HG03064 (cell line): ENCODE results near the gene YTHDC2.
A peak's percentile ranks its signal among the peaks of the same experiment; 100 is the strongest.

Source experiments
- ATAC-seq: cut with Tn5 transposase; IDR thresholded peaks from one replicate; pipeline ENCODE4 v1.9.1; 2021; ENCODE audit warnings: low read depth; ENCODE audit not compliant: unreplicated experiment

YTHDC2 gene

GRCh38 chr5:113518884-113519283 is 5.4 kb downstream of the YTHDC2 start:
- ATAC-seq = no peak

DNA sequence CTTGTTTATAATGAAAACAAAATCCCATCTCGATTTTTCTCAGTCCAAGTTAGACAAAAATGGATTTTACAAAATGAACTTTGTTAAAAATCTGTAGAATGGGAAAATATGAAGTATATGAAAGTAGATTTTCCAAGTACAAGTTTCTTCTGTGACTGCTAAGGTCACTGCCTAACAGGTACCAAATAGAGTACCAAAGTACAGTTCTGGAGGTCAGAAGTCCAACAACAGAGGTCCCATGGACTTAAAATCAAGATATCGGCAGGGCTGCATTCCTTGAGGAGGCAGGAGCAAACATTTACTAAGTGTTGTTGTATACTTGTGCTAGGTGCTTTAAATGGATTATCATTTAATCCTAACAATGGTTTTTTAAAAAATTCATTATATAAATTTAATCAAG is 5.9 kb downstream of the YTHDC2 start:
- ATAC-seq = no peak

DNA sequence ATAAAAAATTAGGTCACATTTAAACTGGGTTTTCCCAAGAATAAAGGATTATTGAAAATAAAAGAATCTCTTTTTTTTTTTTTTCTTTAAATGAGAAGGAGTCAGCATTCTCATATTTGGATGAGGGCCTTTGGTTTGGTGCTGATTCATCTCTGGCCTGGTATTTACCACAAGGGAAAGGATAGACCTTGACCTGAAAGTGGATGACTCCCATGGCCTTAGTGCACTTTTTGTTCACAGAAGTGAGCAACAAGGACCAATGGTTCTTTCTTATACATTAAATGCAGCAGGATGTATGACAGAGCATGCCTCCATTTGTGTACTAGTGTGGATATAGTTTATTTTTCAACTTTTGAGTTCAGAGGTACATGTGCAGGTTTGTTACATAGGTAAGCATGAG is 6.9 kb downstream of the YTHDC2 start:
- no peak for ATAC-seq

- no peak for ATAC-seq
These were observed 7.4 kb downstream of the YTHDC2 start for GRCh38 chr5:113520899-113521298.

- ATAC-seq = no peak
These were observed 9.7 kb downstream of the YTHDC2 start for GRCh38 chr5:113523168-113523567.

DNA sequence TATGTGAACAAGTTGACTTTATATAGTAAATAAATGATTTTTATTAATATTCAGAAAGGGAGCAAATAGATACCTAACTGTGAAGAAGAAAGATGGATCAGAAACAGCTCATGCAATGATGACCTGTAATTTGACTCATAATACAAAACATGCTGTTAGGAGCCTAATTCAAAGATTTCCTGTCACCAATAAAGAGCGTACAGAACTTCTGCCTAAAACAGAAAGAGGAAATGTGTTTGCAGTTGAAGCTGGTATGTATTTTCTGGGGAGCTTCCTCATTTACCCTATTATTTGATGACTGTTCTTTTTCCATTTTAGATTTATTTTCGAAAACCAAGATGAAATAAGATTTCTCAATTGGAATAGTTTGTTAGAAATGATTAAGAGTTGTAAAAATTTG is 11.4 kb downstream of the YTHDC2 start:
- peak; percentile 68 for ATAC-seq

DNA sequence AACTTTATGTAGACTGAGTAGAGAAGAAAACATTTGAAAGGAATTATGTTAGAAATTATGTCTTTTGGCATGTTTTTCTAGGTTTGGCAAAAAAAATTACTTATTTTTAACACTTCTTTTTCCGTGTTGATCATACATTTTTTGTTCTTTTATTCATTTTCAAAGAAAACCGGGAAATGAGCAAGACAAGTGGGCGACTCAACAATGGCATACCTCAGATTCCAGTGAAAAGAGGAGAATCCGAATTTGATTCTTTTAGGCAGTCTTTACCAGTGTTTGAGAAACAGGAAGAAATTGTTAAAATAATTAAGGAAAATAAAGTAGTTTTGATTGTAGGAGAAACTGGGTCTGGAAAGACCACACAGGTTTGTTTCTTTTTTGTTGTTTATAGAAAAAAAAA is 12.9 kb downstream of the YTHDC2 start:
- ATAC-seq = no peak

GRCh38 chr5:113527746-113528145 is 14.3 kb downstream of the YTHDC2 start:
- ATAC-seq = no peak

GRCh38 chr5:113531481-113532159 is 18.1 kb downstream of the YTHDC2 start:
- ATAC-seq = no peak

DNA sequence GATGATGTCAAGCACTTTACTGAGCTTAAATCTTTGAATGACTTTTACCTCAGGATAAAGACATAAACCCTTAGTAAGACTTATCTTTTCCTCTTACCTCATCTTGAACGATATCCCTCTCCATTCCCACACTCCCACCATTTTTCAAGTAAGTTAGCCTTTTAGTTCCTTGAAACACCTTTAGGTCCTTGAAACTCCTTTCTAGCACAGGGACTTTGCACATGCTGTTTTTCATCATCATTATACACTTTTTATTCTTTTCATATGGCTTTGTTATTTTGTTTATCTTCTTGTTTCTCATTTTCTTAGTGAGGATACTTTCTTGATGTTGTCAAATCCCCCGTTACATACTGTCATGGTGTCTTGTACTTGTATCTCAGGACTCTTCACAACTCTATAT is 24.8 kb downstream of the YTHDC2 start:
- ATAC-seq = no peak

- no peak for ATAC-seq
These were observed 33.2 kb downstream of the YTHDC2 start for GRCh38 chr5:113546703-113547183.

DNA sequence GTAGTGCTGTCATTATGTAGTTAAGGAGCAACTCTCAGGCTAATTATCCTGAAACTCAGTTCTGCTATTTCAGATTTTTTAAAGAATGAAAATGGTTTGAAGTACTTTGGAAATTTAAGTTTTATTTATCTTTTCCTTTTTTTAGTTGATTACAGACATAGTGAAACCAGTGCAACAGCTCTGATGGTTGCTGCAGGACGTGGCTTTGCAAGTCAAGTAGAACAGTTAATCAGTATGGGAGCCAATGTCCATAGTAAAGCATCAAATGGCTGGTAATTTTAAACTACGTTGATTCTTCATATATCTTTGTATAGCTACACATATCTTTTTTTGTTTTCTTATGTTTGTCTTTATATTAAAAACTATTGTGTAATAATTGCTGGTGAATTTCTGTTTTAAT is 34.9 kb downstream of the YTHDC2 start:
- no peak for ATAC-seq

- no peak for ATAC-seq
These were observed 38.6 kb downstream of the YTHDC2 start for GRCh38 chr5:113552137-113552536.

- ATAC-seq = no peak
These were observed 39.1 kb downstream of the YTHDC2 start for GRCh38 chr5:113552620-113553019.

- no peak for ATAC-seq
These were observed 49.4 kb downstream of the YTHDC2 start for GRCh38 chr5:113562828-113563400.

GRCh38 chr5:113569396-113569795 is 55.9 kb downstream of the YTHDC2 start:
- no peak for ATAC-seq

GRCh38 chr5:113572716-113573115 is 59.2 kb downstream of the YTHDC2 start:
- no peak for ATAC-seq

- ATAC-seq = no peak
These were observed 60.9 kb downstream of the YTHDC2 start for GRCh38 chr5:113574417-113574816.

DNA sequence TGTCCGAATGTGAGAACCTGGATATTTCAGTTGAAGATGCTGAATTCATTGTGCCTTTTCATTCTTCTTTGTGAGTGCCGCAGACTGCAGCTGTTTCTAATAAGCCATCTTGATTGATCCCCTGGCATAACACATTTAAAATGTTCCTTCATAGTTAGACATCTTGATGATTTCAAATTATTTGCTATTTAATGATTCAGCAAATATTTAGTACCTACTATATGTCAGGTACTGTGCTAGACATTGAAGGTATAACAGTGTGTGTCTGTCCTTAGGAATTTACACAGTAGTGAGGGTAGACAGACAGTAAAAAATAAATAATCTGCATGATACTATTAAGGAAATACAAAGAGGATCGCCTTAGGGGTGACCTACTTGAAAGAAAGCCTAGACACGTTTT is 61.6 kb downstream of the YTHDC2 start:
- ATAC-seq = no peak

- ATAC-seq = no peak
These were observed 64.6 kb downstream of the YTHDC2 start for GRCh38 chr5:113578091-113578490.

- ATAC-seq = no peak
These were observed 67.9 kb downstream of the YTHDC2 start for GRCh38 chr5:113581388-113581787.

DNA sequence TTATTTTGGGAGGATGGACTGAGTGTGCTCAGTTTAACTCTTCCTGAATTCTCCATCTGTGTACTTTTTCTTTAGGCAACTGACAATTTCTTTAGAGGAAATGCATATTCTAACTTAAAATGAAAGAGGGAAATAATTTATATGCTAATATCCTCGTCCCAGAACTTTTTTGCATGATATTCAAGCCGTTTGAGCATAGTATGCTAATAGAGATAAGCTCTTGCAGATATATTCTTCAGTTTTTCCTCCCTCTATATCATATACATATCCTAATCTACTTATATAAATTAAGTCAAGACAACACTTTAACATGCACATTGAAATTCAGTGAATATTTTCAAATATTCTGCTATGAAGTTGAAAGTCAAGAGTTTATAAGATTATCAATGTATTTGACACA is 84.7 kb downstream of the YTHDC2 start:
- ATAC-seq = no peak
